ENCODE results near the gene SLC11A1. TPM values are rescaled to one million over a fixed set of nuclear protein-coding genes. Genes with fewer than 3 reads are reported as not detected.

SLC11A1 gene, protein sequence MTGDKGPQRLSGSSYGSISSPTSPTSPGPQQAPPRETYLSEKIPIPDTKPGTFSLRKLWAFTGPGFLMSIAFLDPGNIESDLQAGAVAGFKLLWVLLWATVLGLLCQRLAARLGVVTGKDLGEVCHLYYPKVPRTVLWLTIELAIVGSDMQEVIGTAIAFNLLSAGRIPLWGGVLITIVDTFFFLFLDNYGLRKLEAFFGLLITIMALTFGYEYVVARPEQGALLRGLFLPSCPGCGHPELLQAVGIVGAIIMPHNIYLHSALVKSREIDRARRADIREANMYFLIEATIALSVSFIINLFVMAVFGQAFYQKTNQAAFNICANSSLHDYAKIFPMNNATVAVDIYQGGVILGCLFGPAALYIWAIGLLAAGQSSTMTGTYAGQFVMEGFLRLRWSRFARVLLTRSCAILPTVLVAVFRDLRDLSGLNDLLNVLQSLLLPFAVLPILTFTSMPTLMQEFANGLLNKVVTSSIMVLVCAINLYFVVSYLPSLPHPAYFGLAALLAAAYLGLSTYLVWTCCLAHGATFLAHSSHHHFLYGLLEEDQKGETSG
- 100 to 1,000 TPM; 122 to 190 TPM for total RNA-seq

DNA sequence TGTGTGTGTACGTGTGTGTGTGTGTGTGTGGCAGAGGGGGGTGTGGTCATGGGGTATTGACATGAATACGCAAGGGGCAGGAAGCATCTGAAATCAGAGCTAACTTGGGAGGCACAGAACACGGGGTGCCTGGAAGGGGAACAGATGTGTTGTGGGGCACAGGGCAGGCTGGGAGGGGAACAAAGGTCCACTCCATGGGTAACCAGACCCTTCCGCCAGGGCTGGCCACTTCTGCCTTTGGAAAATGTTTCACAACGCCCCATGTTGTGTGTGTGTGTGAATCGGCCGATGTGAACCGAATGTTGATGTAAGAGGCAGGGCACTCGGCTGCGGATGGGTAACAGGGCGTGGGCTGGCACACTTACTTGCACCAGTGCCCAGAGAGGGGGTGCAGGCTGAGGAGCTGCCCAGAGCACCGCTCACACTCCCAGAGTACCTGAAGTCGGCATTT, at the start of gene SLC11A1:
Gene SLC11A1 (plus strand): TSS at position 358 of the 451 bp plus-strand sequence. CDS start 96 bp downstream, outside the sequence.
- Histone ChIP-seq H3K9me3 (no peaks in the 10 kb centered on the region), H3K36me3 (no peaks in the 10 kb centered on the region), H3K27ac (peak within 1 kb of the TSS in 1 of 2 donors; percentile 56), H3K4me1 (ENCODE audit: control insufficient read depth in 1 of 2, low read depth in 2 of 2) (peaks cover 0 to under 1% of the 10 kb centered on the region in 2 donors), H3K4me3 (peak within 1 kb of the TSS; percentile 58), H3K27me3 (replicated peaks; ENCODE audit: insufficient read depth) (no peaks in the 10 kb centered on the region)
- ATAC-seq (ENCODE audit: insufficient number of reproducible peaks, low FRiP score, low read depth) (no peak), DNase-seq (ENCODE audit: low spot score) (no peak)
- TF ChIP-seq, protein P1, sequence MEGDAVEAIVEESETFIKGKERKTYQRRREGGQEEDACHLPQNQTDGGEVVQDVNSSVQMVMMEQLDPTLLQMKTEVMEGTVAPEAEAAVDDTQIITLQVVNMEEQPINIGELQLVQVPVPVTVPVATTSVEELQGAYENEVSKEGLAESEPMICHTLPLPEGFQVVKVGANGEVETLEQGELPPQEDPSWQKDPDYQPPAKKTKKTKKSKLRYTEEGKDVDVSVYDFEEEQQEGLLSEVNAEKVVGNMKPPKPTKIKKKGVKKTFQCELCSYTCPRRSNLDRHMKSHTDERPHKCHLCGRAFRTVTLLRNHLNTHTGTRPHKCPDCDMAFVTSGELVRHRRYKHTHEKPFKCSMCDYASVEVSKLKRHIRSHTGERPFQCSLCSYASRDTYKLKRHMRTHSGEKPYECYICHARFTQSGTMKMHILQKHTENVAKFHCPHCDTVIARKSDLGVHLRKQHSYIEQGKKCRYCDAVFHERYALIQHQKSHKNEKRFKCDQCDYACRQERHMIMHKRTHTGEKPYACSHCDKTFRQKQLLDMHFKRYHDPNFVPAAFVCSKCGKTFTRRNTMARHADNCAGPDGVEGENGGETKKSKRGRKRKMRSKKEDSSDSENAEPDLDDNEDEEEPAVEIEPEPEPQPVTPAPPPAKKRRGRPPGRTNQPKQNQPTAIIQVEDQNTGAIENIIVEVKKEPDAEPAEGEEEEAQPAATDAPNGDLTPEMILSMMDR (IDR thresholded peaks at IDR 0.05), result no peak

DNA sequence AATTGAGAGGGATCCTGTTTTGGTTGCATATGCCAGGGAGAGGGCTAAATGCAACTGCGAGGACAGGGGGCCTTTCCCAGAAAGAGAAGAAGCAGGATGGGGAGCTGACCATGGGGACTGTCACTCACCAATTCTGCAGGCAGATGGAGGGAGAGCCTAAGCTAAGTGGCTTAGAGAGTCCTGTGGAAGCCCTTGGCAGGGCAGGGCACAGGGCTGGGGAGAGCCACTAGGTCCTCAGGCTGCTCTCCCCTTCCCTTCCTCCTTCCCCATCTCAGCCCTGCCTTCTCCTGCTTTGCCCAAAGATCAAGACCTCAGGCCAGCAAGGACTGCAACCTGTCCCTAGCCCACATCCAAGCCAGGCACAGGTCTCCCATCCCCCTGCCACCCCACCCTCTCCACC, 49.8 kb upstream of the SLC11A1 start:
- H3K9me3 ChIP-seq, result no peaks in the 10 kb centered on the region
- H3K4me1 ChIP-seq (ENCODE audit: control insufficient read depth in 1 of 2, low read depth in 2 of 2), result peaks cover 8 to 23% of the 10 kb centered on the region in 2 donors
- TF ChIP-seq, protein P1 (IDR thresholded peaks at IDR 0.05), result no peak
- no peaks in the 10 kb centered on the region for H3K27me3 ChIP-seq (replicated peaks; ENCODE audit: insufficient read depth)
- no peaks in the 10 kb centered on the region for H3K36me3 ChIP-seq
- no peak overlapping the region for H3K4me3 ChIP-seq
- DNase-seq (ENCODE audit: low spot score) (no peak), ATAC-seq (ENCODE audit: insufficient number of reproducible peaks, low FRiP score, low read depth) (no peak)
- peak overlapping the region in 1 of 2 donors; percentile 53 for H3K27ac ChIP-seq

DNA sequence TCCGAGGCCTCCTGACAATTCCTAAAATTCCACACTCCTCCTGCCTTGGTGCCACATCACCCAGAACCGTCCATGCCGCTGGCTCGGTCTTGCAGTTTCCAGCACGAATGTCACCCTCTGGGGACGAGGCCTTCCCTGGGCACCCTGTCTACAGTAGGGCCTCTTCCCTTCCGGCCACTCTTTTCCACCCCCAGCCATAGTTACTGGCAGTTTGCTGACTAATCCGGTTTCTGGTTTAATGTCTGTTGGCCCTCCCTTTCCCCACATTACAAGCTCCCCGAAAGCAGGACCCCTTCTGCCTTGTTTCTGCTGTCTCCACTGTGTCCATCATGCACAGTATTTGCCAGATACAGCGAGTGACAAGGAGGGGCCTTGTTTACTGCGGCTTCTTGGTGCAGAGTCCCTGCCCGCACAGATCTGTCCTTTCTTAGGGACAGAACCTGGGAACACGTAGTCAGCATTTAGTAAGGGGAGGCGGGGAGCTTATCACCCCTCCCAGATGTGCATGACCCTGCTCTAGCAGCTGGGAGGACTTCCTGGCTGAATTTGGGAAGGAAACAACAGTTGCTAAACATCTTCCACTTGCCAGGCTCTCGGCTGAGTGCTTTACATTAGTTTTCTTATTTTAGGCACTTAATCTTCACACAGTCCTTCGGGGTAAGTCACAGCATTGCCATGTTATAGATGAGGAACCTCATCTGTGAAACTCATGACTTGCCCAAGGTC, 49.0 kb upstream of the SLC11A1 start:
- DNase-seq (ENCODE audit: low spot score), result no peak
- Histone ChIP-seq H3K4me1 (ENCODE audit: control insufficient read depth in 1 of 2, low read depth in 2 of 2) (peaks cover 8 to 19% of the 10 kb centered on the region in 2 donors), H3K36me3 (no peaks in the 10 kb centered on the region), H3K9me3 (no peaks in the 10 kb centered on the region), H3K4me3 (no peak overlapping the region), H3K27me3 (replicated peaks; ENCODE audit: insufficient read depth) (no peaks in the 10 kb centered on the region), H3K27ac (peak overlapping the region in 1 of 2 donors; percentile 53)
- no peak for ATAC-seq (ENCODE audit: insufficient number of reproducible peaks, low FRiP score, low read depth)
- TF ChIP-seq, protein P1 (IDR thresholded peaks at IDR 0.05), result no peak

DNA sequence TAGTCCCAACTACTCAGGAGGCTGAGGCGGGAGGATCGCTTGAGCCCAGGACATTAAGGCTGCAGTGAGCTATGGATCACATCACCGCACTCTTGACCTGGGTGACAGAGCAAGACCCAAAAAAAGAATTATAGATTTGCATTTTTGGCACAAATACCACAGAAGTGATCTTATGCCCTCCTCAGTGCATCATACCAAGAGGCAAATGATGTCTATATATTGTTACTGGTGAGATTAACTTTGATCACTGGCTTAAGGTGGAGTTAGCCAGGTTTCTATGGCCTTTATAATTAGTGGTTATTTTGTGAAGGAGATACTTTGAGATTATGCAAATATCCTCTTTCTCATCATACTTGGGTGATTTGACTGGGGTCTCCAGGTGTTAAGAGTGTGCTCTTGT, 47.5 kb upstream of the SLC11A1 start:
- no peak for ATAC-seq (ENCODE audit: insufficient number of reproducible peaks, low FRiP score, low read depth)
- peaks cover 4 to 10% of the 10 kb centered on the region in 2 donors for H3K4me1 ChIP-seq (ENCODE audit: control insufficient read depth in 1 of 2, low read depth in 2 of 2)
- TF ChIP-seq, protein P1 (IDR thresholded peaks at IDR 0.05), result no peak
- no peaks in the 10 kb centered on the region for H3K36me3 ChIP-seq
- H3K4me3 ChIP-seq, result no peak overlapping the region
- no peaks in the 10 kb centered on the region for H3K9me3 ChIP-seq
- H3K27ac ChIP-seq, result no peak overlapping the region
- no peak for DNase-seq (ENCODE audit: low spot score)
- H3K27me3 ChIP-seq (replicated peaks; ENCODE audit: insufficient read depth), result no peaks in the 10 kb centered on the region

DNA sequence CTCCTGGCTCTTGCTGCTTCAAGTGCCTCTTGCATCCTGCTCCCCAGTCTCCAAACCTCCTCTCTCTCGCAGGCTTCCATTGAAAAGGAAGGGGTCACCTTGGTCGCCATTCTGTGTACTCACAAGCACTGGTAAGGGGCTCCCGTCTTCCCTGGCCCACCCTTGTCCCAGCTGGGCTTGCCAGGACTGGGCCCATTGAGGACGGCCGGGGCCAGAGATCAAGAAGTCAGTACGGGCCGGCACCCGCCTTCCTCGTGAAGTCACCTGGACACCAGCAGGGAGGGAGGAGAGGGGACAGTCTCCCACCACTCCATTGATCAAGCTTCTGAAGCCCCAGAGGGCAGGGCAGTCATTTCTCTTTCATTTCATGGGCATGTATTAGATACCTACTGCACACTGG, 41.4 kb upstream of the SLC11A1 start:
- TF ChIP-seq, protein P1 (IDR thresholded peaks at IDR 0.05), result no peak
- ATAC-seq (ENCODE audit: insufficient number of reproducible peaks, low FRiP score, low read depth) (no peak), DNase-seq (ENCODE audit: low spot score) (no peak)
- no peak overlapping the region for H3K27ac ChIP-seq
- H3K4me1 ChIP-seq (ENCODE audit: control insufficient read depth in 1 of 2, low read depth in 2 of 2), result peaks cover 28 to 31% of the 10 kb centered on the region in 2 donors
- H3K36me3 ChIP-seq, result no peaks in the 10 kb centered on the region
- H3K4me3 ChIP-seq, result no peak overlapping the region
- H3K27me3 ChIP-seq (replicated peaks; ENCODE audit: insufficient read depth), result no peaks in the 10 kb centered on the region
- no peaks in the 10 kb centered on the region for H3K9me3 ChIP-seq
